ENCODE measurements around the gene STARD10.
"Not testable (repeated sequence)": the region's sequence is repeated elsewhere in the genome, so short reads cannot be mapped to it uniquely, and the experiment has no call there.

Gene STARD10

DNA sequence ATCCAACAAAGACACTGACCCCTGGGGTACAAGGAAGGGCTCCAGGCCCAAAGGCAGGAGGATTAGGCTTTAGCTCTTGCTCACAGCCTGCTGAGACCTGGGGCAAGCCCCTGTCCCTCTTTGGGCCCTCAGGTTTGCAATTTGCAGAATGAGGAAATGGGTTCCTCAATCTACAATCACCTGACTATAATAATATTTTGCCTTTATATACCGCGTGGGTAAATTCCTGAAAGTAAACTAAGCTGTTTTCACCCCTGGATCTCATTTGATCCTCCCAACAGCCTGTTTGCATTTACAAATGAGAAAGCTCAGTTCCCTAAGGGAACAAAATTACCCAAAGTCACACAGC, 797 bp downstream of the STARD10 start:
- DNase-seq: no peak
- no peaks in the 10 kb centered on the region for H3K27me3 ChIP-seq (ENCODE audit: insufficient read depth, low read depth, severe bottlenecking)
- TF ChIP-seq CTCF (IDR thresholded peaks at IDR 0.05; ENCODE audit: low read depth, low read length): no peak
- H3K4me3 ChIP-seq (ENCODE audit: low read depth, low read length): peak overlapping the region; percentile 85; the same call in 1 of the 2 replicates
- H3K36me3 ChIP-seq: no peaks in the 10 kb centered on the region
- no peaks in the 10 kb centered on the region for H3K9me3 ChIP-seq (ENCODE audit: severe bottlenecking)
- peak overlapping the region; percentile 40 for H3K27ac ChIP-seq

- H3K36me3 ChIP-seq: no peaks in the 10 kb centered on the region
- H3K27ac ChIP-seq: no peak overlapping the region
- no peaks in the 10 kb centered on the region for H3K9me3 ChIP-seq (ENCODE audit: severe bottlenecking)
- TF ChIP-seq CTCF (IDR thresholded peaks at IDR 0.05; ENCODE audit: low read depth, low read length): no peak
- no peak for DNase-seq
- H3K27me3 ChIP-seq (ENCODE audit: insufficient read depth, low read depth, severe bottlenecking): no peaks in the 10 kb centered on the region
- no peak overlapping the region for H3K4me3 ChIP-seq (ENCODE audit: low read depth, low read length)
These were observed 1.3 kb downstream of the STARD10 start for GRCh38 chr11:72792437-72793021.

- DNase-seq; H3K36me3 ChIP-seq; H3K27ac ChIP-seq; H3K27me3 ChIP-seq (ENCODE audit: insufficient read depth, low read depth, severe bottlenecking); H3K4me3 ChIP-seq (ENCODE audit: low read depth, low read length); H3K9me3 ChIP-seq (ENCODE audit: severe bottlenecking): not testable (repeated sequence)
These were observed 2.6 kb downstream of the STARD10 start for GRCh38 chr11:72791228-72791627.

DNA sequence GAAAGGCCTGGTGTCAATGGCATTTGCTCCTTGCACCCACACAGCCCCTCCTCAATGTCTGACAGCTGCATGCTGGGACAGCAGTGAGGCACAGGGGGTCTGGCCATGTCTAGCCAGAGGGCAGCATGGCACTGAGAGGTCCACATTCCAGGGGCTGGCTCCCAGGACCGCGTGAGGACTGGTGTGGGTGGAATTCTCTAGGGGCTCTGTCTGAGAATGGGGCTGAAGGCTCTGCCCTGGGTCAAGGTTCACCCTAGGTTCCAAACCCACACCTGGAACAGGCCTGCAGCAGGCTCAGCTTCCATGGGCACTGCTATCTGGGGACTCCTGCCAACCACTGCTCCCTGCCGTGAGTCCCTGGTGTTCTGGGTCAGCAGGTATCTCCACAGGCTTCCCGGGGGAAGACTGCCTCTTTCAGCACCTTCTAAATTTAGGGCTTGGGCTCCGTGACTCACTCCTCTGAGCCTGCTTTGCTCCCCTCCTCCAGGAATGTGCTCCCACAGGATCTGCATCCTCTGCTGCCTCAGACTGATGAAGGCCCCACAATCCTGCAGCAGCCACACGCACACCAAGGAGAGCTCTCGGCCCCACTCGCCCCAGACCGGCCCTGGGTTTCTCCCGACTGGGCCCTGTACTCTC, 4.2 kb downstream of the STARD10 start:
- Histone ChIP-seq H3K27ac (no peak overlapping the region), H3K9me3 (ENCODE audit: severe bottlenecking) (no peaks in the 10 kb centered on the region), H3K27me3 (ENCODE audit: insufficient read depth, low read depth, severe bottlenecking) (no peaks in the 10 kb centered on the region), H3K4me3 (ENCODE audit: low read depth, low read length) (no peak overlapping the region), H3K36me3 (no peaks in the 10 kb centered on the region)
- no peak for DNase-seq
- no peak for TF ChIP-seq CTCF (IDR thresholded peaks at IDR 0.05; ENCODE audit: low read depth, low read length)

- Histone ChIP-seq H3K4me3 (ENCODE audit: low read depth, low read length) (no peak overlapping the region), H3K27ac (peak overlapping the region; percentile 77), H3K27me3 (ENCODE audit: insufficient read depth, low read depth, severe bottlenecking) (no peaks in the 10 kb centered on the region), H3K36me3 (no peaks in the 10 kb centered on the region), H3K9me3 (ENCODE audit: severe bottlenecking) (no peaks in the 10 kb centered on the region)
- TF ChIP-seq CTCF (IDR thresholded peaks at IDR 0.05; ENCODE audit: low read depth, low read length): no peak
- no peak for DNase-seq
These were observed 5.6 kb downstream of the STARD10 start for GRCh38 chr11:72788241-72788640.

- Histone ChIP-seq H3K27me3 (ENCODE audit: insufficient read depth, low read depth, severe bottlenecking) (no peaks in the 10 kb centered on the region), H3K36me3 (no peaks in the 10 kb centered on the region), H3K9me3 (ENCODE audit: severe bottlenecking) (no peaks in the 10 kb centered on the region), H3K4me3 (ENCODE audit: low read depth, low read length) (no peak overlapping the region; the same call in 1 of the 2 replicates), H3K27ac (peak overlapping the region; percentile 77)
- TF ChIP-seq CTCF (IDR thresholded peaks at IDR 0.05; ENCODE audit: low read depth, low read length): peak; percentile 42; the same call in 1 of the 2 replicates
- peak; percentile 89 for DNase-seq
These were observed 6.4 kb downstream of the STARD10 start for GRCh38 chr11:72787216-72788104.

Measured in WERI-Rb-1 (cell line).